Testis (tissue), 3 donors: ENCODE data around the gene LEPROT. TPM values are rescaled to one million over a fixed set of nuclear protein-coding genes. Genes with fewer than 3 reads are reported as not detected.

Experiments
- DNase-seq: peaks from one replicate; pipeline ENCODE4 v3.0.0-alpha.2; 2019
- H3K27ac ChIP-seq, 2 donors: fragments of 200-600 bp; sonication (generic); one replicate each; pipeline ENCODE4 v1.5.1; 2019
- H3K27me3 ChIP-seq: fragments of 200-600 bp; sonication (generic); one replicate; pipeline ENCODE4 v1.5.1; 2019
- H3K36me3 ChIP-seq: fragments of 200-600 bp; sonication (generic); one replicate; pipeline ENCODE4 v1.5.1; 2017; ENCODE audit warnings: low read depth; ENCODE audit errors: missing control alignments
- H3K4me1 ChIP-seq: fragments of 200-600 bp; sonication (generic); one replicate; pipeline ENCODE4 v1.5.1; 2019
- H3K4me3 ChIP-seq, 2 donors: fragments of 200-600 bp; sonication (generic); one replicate each; pipeline ENCODE4 v1.5.1; 2017 to 2019
- H3K9me3 ChIP-seq: fragments of 200-600 bp; sonication (generic); one replicate; pipeline ENCODE4 v1.5.1; 2017
- POLR2A ChIP-seq: fragments of 450-650 bp; IDR thresholded peaks from one replicate; pipeline ENCODE4 v1.6.1; 2017; ENCODE audit warnings: antibody characterized with exemption, mild to moderate bottlenecking, moderate library complexity
- WGBS, 2 donors: methylation state at CpG; one replicate each; pipeline ENCODE4 v1.1.5; 2018; 5-methylcytosine and 5-hydroxymethylcytosine counted together
- intact Hi-C: fragments of 100-400 bp; cut with DNase I; formaldehyde crosslinking; loops from one replicate; pipeline ENCODE4 v1.15.1; 2023; ENCODE audit warnings: low total_unique reads
- polyA plus RNA-seq: library from polyadenylated mRNA; stranded (reverse); fragments of 350-450 nt; fragmentation: Illumina TruSeq; extraction: RNeasy Lipid Tissue Mini Kit (QIAGEN cat#74804); gene quantifications from one replicate; pipeline ENCODE4 v1.2.3, GENCODE V29; 2014; ENCODE audit warnings: low read depth, low replicate concordance; ENCODE audit not compliant: insufficient read depth
- total RNA-seq, 2 donors: library from RNA; depleted of rRNA; stranded (reverse); fragments of >200 nt; gene quantifications; one replicate each; pipeline ENCODE4 v1.2.3, GENCODE V29; 2016
- TF ChIP-seq, protein P1 (sequence below), 3 experiments: fragments of 450-650 bp in 2 of 3; fragments of 200-600 bp in 1 of 3; sonication (generic) in 1 of 3; IDR thresholded peaks; one replicate each; pipeline ENCODE4 v1.5.1; 2016 to 2019; ENCODE audit warnings: antibody characterized with exemption in 3 of 3, mild to moderate bottlenecking in 2 of 3, moderate library complexity in 1 of 3

The LEPROT gene
- total and polyA plus RNA-seq, 3 donors from 2014 or later: 38.0 to 58.0 (median 55.0) TPM

DNA sequence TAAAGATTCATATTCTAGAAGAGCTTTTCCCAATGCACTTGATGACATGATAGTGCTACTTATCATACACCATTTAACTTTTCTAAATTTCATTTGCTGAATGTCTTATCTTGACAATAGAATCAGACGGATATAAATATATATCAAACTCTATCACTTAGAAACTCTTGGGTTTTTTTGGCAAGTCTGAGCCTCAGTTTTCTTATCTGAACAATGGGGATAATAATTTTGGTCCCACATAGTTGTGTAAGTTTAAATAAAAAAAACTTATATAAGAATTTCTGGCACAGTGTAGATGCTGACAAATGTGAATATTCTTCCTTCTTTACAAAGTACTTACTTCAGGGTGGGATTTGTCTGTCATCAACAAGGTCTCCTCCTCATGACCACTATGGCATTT lies 21.5 kb upstream of the LEPROT start:
- no peak overlapping the region for H3K4me3 ChIP-seq
- H3K36me3 ChIP-seq: no peaks in the 10 kb centered on the region
- H3K27me3 ChIP-seq: no peaks in the 10 kb centered on the region
- TF ChIP-seq, protein P1, sequence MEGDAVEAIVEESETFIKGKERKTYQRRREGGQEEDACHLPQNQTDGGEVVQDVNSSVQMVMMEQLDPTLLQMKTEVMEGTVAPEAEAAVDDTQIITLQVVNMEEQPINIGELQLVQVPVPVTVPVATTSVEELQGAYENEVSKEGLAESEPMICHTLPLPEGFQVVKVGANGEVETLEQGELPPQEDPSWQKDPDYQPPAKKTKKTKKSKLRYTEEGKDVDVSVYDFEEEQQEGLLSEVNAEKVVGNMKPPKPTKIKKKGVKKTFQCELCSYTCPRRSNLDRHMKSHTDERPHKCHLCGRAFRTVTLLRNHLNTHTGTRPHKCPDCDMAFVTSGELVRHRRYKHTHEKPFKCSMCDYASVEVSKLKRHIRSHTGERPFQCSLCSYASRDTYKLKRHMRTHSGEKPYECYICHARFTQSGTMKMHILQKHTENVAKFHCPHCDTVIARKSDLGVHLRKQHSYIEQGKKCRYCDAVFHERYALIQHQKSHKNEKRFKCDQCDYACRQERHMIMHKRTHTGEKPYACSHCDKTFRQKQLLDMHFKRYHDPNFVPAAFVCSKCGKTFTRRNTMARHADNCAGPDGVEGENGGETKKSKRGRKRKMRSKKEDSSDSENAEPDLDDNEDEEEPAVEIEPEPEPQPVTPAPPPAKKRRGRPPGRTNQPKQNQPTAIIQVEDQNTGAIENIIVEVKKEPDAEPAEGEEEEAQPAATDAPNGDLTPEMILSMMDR (IDR thresholded peaks at IDR 0.05): no peak
- no peak for TF ChIP-seq POLR2A
- no peaks in the 10 kb centered on the region for H3K4me1 ChIP-seq
- intact Hi-C loops: no loop called here
- 88% methylated on average over 1 of the region's 1 CpG for WGBS, 2 donors
- no peaks in the 10 kb centered on the region for H3K9me3 ChIP-seq
- no peak for DNase-seq
- H3K27ac ChIP-seq: no peak overlapping the region

DNA sequence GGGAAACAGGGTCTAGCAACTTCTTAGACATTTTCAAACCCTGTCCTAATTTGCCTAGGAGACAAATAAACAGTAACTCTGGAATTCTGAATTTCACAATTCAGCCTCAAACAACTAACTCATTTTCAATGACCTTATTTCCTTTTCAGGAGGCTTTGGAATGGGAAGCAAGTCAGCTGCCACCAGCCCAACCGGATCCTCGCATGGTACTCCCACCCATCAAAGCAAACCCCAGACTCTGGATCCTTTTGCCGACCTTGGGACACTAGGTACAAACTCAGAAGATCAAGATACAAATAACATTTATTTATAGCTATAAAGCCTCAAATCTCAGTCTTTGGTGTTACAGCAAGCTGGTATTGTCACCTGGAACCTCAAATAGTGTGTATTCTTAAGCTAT lies 18.9 kb upstream of the LEPROT start:
- Histone ChIP-seq H3K9me3 (no peaks in the 10 kb centered on the region), H3K4me3 (no peak overlapping the region), H3K27me3 (no peaks in the 10 kb centered on the region), H3K36me3 (no peaks in the 10 kb centered on the region), H3K27ac (no peak overlapping the region), H3K4me1 (no peaks in the 10 kb centered on the region)
- WGBS, 2 donors: 82 to 86% methylated on average over 3 of the region's 3 CpGs
- no peak for TF ChIP-seq POLR2A
- TF ChIP-seq, protein P1 (IDR thresholded peaks at IDR 0.05): no peak
- no peak for DNase-seq
- intact Hi-C loops: no loop called here

DNA sequence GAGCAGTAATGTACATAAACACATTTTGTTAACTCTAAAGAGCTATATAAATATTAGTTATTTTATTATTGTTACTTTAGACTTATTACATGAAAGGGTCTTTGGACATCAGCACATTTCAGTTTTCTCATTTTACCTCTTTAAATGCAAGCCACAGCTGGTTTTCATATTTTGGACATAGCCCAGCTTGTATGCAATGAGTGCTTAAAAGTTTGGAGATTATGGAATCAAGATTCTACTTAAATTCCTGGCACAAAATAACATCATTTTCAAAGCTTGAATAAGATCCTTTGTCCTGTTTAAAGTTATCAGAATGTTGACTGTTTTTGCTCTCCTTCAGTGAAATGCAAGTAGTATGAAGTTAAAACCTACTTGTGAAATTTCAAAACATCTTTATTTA lies 15.5 kb upstream of the LEPROT start:
- Histone ChIP-seq H3K27ac (no peak overlapping the region), H3K4me3 (no peak overlapping the region), H3K9me3 (no peaks in the 10 kb centered on the region), H3K36me3 (no peaks in the 10 kb centered on the region), H3K27me3 (no peaks in the 10 kb centered on the region), H3K4me1 (no peaks in the 10 kb centered on the region)
- TF ChIP-seq POLR2A: no peak
- TF ChIP-seq, protein P1 (IDR thresholded peaks at IDR 0.05): no peak
- intact Hi-C loops: no loop called here
- DNase-seq: no peak

DNA sequence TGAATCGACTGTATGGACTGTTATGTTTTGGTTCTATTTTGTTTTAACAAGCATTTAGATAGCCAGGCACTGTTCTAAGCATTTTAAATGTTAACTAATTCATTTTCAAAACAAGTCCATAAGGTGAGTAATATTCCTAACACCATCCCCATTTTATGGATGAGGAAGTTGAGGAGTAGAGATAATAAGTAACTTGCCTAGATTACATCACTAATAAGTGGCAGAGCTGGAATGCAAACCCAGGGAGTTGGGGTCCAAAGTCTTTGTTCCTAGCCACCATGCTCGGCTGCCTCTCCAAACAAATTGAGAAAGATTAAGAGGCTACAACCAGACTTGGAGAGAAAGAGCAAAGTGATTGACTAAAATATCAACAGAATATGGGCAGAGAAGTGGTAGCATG lies 12.6 kb upstream of the LEPROT start:
- no peak for DNase-seq
- Histone ChIP-seq H3K36me3 (no peaks in the 10 kb centered on the region), H3K9me3 (no peaks in the 10 kb centered on the region), H3K4me3 (no peak overlapping the region), H3K4me1 (no peaks in the 10 kb centered on the region), H3K27ac (no peak overlapping the region), H3K27me3 (no peaks in the 10 kb centered on the region)
- TF ChIP-seq, protein P1 (IDR thresholded peaks at IDR 0.05): no peak
- no peak for TF ChIP-seq POLR2A
- WGBS, 2 donors: 86 to 97% methylated on average over 2 of the region's 2 CpGs
- intact Hi-C loops: no loop called here

DNA sequence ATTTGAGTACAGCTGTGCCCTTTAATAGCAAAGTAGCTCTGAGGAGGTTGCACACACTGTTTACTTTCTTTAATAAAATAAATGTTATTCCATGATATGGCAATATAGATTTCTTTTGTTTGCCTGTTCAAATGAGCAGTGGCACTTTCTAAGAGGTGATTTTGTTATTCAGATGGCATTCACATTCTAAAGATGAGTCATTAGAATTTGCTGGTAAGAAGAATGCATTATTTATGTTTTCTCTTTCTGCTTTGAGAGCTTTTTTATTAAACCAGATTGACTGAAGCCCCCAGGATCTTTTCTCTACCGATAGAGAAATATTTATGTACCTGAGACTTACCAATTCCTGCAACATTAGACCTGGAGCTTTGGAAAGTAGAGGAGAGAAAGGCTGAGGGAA lies 11.2 kb upstream of the LEPROT start:
- Histone ChIP-seq H3K27me3 (no peaks in the 10 kb centered on the region), H3K4me1 (no peaks in the 10 kb centered on the region), H3K27ac (no peak overlapping the region), H3K9me3 (no peaks in the 10 kb centered on the region), H3K4me3 (no peak overlapping the region), H3K36me3 (no peaks in the 10 kb centered on the region)
- intact Hi-C loops: no loop called here
- no peak for DNase-seq
- WGBS, 2 donors: 74 to 78% methylated on average over 1 of the region's 1 CpG
- TF ChIP-seq, protein P1 (IDR thresholded peaks at IDR 0.05): no peak
- no peak for TF ChIP-seq POLR2A
